ENCODE measurements around the gene SERGEF.

GRCh38 chr11:17783878-17784277 lies 229.0 kb downstream of the SERGEF start:
- TF ChIP-seq POLR2AphosphoS5 (IDR thresholded peaks at IDR 0.05) (no peak), CTCF (IDR thresholded peaks at IDR 0.05) (no peak)

Measured in prostate gland (tissue), 2 donors.